Lung microvascular endothelial cell (primary cell): ENCODE measurements around the gene EP300. TPM values are rescaled to one million over a fixed set of nuclear protein-coding genes. Genes with fewer than 3 reads are reported as not detected.
A peak's percentile ranks its signal among the peaks of the same experiment; 100 is the strongest.

ENCODE experiments used
- DNase-seq, 2 donors: peaks; one replicate each; pipeline versions ENCODE4 v3.0.0 to v3.0.0-alpha.2; 2010; ENCODE audit warnings: low read depth in 2 of 2
- total RNA-seq: library from RNA; depleted of rRNA; stranded (reverse); fragments of >200 nt; gene quantifications from 2 replicates; pipeline ENCODE4 v1.2.1, GENCODE V29; 2014

The EP300 gene
- total RNA-seq, 1 donor from 2014 or later = 33.7 TPM

- peak; percentile 95 to 97 for DNase-seq
These were observed 112.9 kb downstream of the EP300 start, which contains the start of gene L3MBTL2 for GRCh38 chr22:41204992-41205900. TSS of gene L3MBTL2 (plus strand) at chr22:41205312. CDS start at chr22:41205363, 51 bp downstream.

GRCh38 chr22:41206719-41207118 lies 114.3 kb downstream of the EP300 start:
- no peak for DNase-seq

GRCh38 chr22:41215409-41215808 lies 123.0 kb downstream of the EP300 start:
- DNase-seq = no peak

- DNase-seq = no peak
These were observed 123.5 kb downstream of the EP300 start for GRCh38 chr22:41215926-41216325.

GRCh38 chr22:41216984-41217383 lies 124.6 kb downstream of the EP300 start:
- peak in 1 of 2 donors; percentile 39 for DNase-seq

GRCh38 chr22:41217553-41218157 lies 125.3 kb downstream of the EP300 start:
- DNase-seq = peak in 1 of 2 donors; percentile 86

GRCh38 chr22:41222846-41223507 lies 130.6 kb downstream of the EP300 start:
- DNase-seq = no peak

- DNase-seq = no peak
These were observed 131.1 kb downstream of the EP300 start for GRCh38 chr22:41223535-41223934.

- no peak for DNase-seq
These were observed 134.6 kb downstream of the EP300 start for GRCh38 chr22:41226723-41227655.

- DNase-seq = no peak
These were observed 136.8 kb downstream of the EP300 start for GRCh38 chr22:41229215-41229614.

Other genes starting within 250 kb of the EP300 start
- 158 and 180 TPM in 2 replicates for gene ST13, start 236.0 kb upstream of the EP300 start, total RNA-seq
- gene XPNPEP3, start 235.4 kb upstream of the EP300 start, total RNA-seq = 4.2 and 5.0 TPM in 2 replicates
- not detected in 2 replicates for gene DNAJB7, start 230.5 kb upstream of the EP300 start, total RNA-seq
- gene RBX1, start 141.2 kb upstream of the EP300 start, total RNA-seq = 72.4 and 81.3 TPM in 2 replicates
- 17.0 and 21.6 TPM in 2 replicates for gene L3MBTL2, start 112.7 kb downstream of the EP300 start, total RNA-seq
- gene CHADL, start 148.3 kb downstream of the EP300 start, total RNA-seq = 0.44 and 0.60 TPM in 2 replicates
- 58.2 and 73.0 TPM in 2 replicates for gene RANGAP1, start 193.6 kb downstream of the EP300 start, total RNA-seq
- gene ZC3H7B, start 208.9 kb downstream of the EP300 start, total RNA-seq = 34.9 and 53.6 TPM in 2 replicates